NCI-H1417 treated with DMSO at 0.1 percent for 48 hours (cell line): ENCODE data around the gene ZDHHC18.
A peak's percentile ranks its signal among the peaks of the same experiment; 100 is the strongest.

ENCODE experiments used
- DNase-seq: peaks from one replicate; lab custom pipeline; 2025; lab: John Stamatoyannopoulos, UW

Gene ZDHHC18

GRCh38 chr1:26826261-26827105 is at the start of gene ZDHHC18:
Gene ZDHHC18 (plus strand): TSS chr1:26826688. CDS start chr1:26826805, 117 bp downstream.
- DNase-seq: no peak

DNA sequence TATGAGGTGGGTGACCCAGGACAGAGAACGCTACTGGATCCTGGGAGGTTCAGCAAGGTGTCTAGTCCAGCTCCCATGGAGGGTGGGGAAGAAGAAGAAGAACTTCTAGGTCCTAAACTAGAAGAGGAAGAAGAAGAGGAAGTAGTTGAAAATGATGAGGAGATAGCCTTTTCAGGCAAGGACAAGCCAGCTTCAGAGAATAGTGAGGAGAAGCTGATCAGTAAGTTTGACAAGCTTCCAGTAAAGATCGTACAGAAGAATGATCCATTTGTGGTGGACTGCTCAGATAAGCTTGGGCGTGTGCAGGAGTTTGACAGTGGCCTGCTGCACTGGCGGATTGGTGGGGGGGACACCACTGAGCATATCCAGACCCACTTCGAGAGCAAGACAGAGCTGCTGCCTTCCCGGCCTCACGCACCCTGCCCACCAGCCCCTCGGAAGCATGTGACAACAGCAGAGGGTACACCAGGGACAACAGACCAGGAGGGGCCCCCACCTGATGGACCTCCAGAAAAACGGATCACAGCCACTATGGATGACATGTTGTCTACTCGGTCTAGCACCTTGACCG is 47.3 kb upstream of the ZDHHC18 start:
- DNase-seq: no peak

DNA sequence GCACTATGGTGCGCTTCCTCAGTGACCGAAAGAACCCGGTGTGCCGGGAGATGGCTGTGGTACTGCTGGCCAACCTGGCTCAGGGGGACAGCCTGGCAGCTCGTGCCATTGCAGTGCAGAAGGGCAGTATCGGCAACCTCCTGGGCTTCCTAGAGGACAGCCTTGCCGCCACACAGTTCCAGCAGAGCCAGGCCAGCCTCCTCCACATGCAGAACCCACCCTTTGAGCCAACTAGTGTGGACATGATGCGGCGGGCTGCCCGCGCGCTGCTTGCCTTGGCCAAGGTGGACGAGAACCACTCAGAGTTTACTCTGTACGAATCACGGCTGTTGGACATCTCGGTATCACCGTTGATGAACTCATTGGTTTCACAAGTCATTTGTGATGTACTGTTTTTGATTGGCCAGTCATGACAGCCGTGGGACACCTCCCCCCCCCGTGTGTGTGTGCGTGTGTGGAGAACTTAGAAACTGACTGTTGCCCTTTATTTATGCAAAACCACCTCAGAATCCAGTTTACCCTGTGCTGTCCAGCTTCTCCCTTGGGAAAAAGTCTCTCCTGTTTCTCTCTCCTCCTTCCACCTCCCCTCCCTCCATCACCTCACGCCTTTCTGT is 46.0 kb upstream of the ZDHHC18 start:
- no peak for DNase-seq

DNA sequence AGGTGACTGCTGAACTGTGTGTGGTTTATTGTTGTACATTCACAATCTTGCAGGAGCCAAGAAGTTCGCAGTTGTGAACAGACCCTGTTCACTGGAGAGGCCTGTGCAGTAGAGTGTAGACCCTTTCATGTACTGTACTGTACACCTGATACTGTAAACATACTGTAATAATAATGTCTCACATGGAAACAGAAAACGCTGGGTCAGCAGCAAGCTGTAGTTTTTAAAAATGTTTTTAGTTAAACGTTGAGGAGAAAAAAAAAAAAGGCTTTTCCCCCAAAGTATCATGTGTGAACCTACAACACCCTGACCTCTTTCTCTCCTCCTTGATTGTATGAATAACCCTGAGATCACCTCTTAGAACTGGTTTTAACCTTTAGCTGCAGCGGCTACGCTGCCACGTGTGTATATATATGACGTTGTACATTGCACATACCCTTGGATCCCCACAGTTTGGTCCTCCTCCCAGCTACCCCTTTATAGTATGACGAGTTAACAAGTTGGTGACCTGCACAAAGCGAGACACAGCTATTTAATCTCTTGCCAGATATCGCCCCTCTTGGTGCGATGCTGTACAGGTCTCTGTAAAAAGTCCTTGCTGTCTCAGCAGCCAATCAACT is 45.2 kb upstream of the ZDHHC18 start:
- no peak for DNase-seq

GRCh38 chr1:26782521-26783212 is 43.8 kb upstream of the ZDHHC18 start:
- DNase-seq: no peak

DNA sequence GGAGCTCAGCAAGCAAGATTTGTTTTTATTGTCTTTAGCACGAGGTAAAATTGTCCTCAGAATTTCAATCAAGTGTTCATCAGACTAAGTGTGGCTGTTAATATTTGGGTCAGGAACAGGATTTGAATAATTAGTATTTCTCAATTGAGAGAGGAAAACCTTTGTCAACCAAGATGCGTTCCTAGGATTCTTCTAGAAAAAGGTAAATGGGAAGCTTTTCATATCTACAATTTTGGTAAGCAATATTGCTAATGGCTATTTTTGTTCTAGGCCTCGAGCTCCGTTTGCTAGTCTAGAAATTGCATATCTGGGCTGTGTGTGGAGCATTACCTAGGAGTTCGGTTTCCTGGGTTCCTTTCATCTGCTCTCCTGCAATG is 42.9 kb upstream of the ZDHHC18 start:
- DNase-seq: no peak

DNA sequence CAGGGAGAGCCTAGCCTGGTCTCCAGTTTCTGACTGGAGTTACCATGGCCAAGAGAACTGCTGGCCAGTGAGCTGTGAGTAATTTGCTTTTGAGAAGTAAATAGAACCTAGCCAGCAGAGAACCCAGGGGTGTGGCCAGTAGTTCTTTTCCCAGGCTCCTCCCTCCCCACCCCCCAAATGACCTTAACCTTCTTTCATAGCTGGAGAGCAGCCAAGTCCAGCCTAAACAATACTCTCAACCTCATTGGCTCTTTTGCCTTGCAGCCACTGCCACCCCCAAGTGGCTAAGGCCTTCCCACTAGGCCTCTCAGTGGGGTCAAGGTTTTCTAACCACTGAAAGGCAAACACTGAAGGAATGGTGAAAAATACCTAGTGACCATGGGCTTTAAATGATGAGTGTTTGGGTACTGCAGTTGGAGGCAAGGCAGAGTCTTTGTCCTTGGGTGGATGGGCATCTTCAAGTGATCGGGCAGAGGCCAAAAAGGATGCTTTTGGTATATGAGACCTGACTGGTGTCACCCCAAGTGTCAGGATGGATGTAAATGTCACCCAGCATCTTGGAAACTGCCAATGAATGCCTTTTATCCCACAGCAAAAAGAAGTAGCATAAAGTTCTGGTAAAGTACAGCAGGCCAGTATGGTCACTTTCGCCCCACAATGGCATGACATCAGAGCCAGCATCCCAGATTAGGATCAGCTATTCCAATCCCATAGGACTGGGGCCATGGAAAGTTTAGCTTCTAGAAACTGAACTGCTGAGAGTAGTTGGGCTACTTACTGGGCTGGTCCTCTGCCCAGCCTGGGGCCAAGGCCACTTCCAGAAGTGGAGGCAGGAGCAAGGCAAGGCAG is 42.2 kb upstream of the ZDHHC18 start:
- DNase-seq: peak; percentile 55

DNA sequence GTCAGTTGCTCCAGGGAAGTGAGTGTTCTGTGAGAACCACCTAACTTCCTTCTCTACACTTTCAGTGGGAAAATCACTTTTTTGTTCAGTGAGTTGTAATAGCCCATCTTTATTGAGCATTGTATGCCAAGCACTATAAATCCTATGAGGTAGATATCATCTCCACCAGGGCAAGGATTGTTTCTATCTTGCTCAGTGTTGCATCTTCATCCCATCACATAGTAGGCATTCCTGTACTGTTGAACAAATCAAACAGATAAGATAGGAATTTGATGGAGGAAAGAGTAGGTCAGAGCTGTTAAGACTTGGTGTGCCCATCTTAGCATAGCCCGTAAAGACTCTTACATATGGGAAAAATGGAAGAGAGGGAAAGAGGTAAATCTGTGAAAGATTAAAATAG is 41.6 kb upstream of the ZDHHC18 start:
- DNase-seq: no peak

GRCh38 chr1:26785611-26786436 is 40.7 kb upstream of the ZDHHC18 start:
- DNase-seq: no peak

DNA sequence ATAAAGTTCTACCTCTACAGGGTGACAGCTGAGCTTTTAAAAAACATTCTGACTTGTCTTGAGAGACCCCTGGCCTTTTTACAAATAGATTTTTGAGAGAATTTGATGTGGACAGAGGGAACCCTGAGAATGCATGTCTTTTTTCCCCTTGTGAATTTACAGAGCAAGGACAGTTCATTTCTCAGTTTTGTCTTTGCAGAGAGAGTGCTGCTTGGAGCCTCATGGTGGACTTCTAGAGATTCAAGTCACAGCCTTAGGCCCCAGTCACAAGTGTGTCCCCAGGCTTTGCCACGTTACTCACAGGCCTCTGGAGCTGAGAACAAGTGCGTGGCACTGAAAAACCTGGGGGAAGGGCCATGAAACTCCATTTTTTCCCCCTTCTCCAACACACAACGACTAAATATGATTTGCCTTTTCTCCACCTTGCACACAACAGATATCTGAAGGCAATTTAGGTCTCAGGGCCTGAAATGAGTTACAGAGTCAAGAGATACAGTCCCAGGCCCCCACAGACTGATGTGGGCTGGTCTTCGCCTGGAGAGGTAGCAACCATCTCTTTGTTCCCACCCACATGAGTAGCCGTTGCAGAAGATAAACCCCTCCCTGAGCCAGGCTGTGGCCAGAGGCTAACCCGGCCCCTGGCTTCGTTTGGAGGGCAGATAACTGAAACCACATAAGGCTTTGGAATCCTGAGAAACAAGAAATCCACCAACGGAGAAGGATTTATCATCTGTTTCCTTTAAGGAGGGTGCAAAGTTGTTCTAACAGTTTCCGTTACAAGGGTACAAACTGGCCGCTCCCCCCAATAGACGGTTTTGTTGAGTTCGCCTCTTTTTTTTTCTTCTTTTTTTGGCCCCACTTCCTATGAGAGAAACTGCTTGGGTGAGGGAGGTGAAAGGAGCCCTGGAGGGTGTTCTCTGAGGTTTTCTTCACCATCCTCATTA is 39.8 kb upstream of the ZDHHC18 start:
- DNase-seq: no peak

GRCh38 chr1:26787381-26787705 is 39.1 kb upstream of the ZDHHC18 start:
- DNase-seq: no peak

- peak; percentile 42 for DNase-seq
Observed at GRCh38 chr1:26787706-26788514, 38.6 kb upstream of the ZDHHC18 start, which contains the start of gene PIGV. Gene PIGV (plus strand): TSS chr1:26787950. CDS start chr1:26790816, 2,866 bp downstream.

DNA sequence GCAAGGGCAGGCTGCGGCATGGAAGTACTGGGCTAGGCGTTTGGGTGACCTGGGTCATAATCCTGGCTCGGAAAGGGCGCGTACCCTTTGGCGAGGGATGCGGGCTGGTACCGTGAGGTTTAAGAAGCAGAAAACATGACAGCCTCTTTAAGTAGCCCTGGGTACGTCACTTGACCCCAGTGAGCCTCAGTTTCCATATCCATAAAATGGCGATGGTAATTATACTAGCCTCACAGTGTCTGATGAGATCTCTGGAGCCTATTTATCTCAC is 38.0 kb upstream of the ZDHHC18 start:
- no peak for DNase-seq

- peak; percentile 38 for DNase-seq
Observed at GRCh38 chr1:26788836-26789611, 37.5 kb upstream of the ZDHHC18 start.

GRCh38 chr1:26789612-26789865 is 36.9 kb upstream of the ZDHHC18 start:
- no peak for DNase-seq

- no peak for DNase-seq
Observed at GRCh38 chr1:26789931-26790330, 36.6 kb upstream of the ZDHHC18 start.

GRCh38 chr1:26790551-26790953 is 35.9 kb upstream of the ZDHHC18 start:
- DNase-seq: no peak

DNA sequence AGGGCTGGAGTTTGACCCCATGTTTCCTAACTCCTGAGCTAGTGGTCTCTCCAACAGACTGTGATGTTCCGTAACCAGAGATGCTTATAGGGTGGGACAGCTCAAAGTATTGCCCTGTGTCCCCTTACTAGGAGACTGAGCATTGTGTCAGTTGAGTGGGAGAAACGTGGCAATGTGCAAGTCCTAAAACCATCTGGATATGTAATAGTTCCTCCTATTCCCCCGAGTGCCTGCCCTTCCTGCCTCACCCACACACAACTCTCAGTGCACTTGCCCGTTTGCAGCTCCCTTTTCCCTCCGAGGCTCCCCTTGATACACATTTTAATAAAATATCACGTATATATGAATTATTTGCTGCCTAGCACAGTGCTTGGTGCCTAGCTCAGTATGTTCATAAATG is 35.3 kb upstream of the ZDHHC18 start:
- no peak for DNase-seq
